Osteoblast (primary cell): ENCODE data around the gene TMEM185A. TPM values are rescaled to one million over a fixed set of nuclear protein-coding genes. Genes with fewer than 3 reads are reported as not detected.
"Not testable (repeated sequence)": the region's sequence is repeated elsewhere in the genome, so short reads cannot be mapped to it uniquely, and the experiment has no call there.

ENCODE experiments used
- DNase-seq: peaks from one replicate; pipeline ENCODE4 v3.0.0; 2011; ENCODE audit warnings: low spot score, mixed read lengths; ENCODE audit not compliant: insufficient read length; ENCODE audit errors: missing footprints
- H2AFZ ChIP-seq: 2 replicates; pipeline ENCODE4 v1.6.0; 2011; ENCODE audit warnings: mild to moderate bottlenecking, low read length
- H3K27ac ChIP-seq: 2 replicates; pipeline ENCODE4 v1.5.1; 2011; ENCODE audit warnings: mild to moderate bottlenecking, low read depth, low read length, moderate library complexity
- H3K27me3 ChIP-seq: 2 replicates; pipeline ENCODE4 v1.6.0; 2012; ENCODE audit warnings: mild to moderate bottlenecking, control low read depth, inconsistent platforms, low read length, moderate library complexity; ENCODE audit not compliant: insufficient read depth
- H3K36me3 ChIP-seq: 2 replicates; pipeline ENCODE4 v1.5.1; 2011; ENCODE audit warnings: mild to moderate bottlenecking, low read length, control low read depth, moderate library complexity; ENCODE audit not compliant: insufficient read depth
- H3K4me1 ChIP-seq: 2 replicates; pipeline ENCODE4 v1.5.1; 2011; ENCODE audit warnings: mild to moderate bottlenecking, low read length, control low read depth, moderate library complexity; ENCODE audit not compliant: insufficient read depth
- H3K4me2 ChIP-seq: 2 replicates; pipeline ENCODE4 v1.6.0; 2011; ENCODE audit warnings: mild to moderate bottlenecking, low read length; ENCODE audit not compliant: insufficient read depth
- H3K4me3 ChIP-seq: fragments of 200-600 bp; sonication (generic); 3 replicates; pipeline ENCODE4 v1.5.1; 2012; ENCODE audit warnings: mild to moderate bottlenecking, low read length, inconsistent platforms; ENCODE audit not compliant: insufficient read depth
- H3K79me2 ChIP-seq: 2 replicates; pipeline ENCODE4 v1.6.0; 2012; ENCODE audit warnings: mild to moderate bottlenecking, low read length, control low read depth, inconsistent platforms; ENCODE audit not compliant: insufficient read depth
- H3K9me3 ChIP-seq: 2 replicates; pipeline ENCODE4 v1.5.1; 2011; ENCODE audit warnings: low read depth, low read length, control low read depth
- H4K20me1 ChIP-seq: 2 replicates; pipeline ENCODE4 v1.6.0; 2012; ENCODE audit warnings: mild to moderate bottlenecking, low read length, control low read depth; ENCODE audit not compliant: insufficient read depth
- CTCF ChIP-seq: IDR thresholded peaks from 2 replicates; pipeline ENCODE4 v1.5.1; 2011; ENCODE audit warnings: mild to moderate bottlenecking, low read depth, low read length, moderate library complexity; ENCODE audit errors: extremely low read depth
- total RNA-seq: library from RNA; depleted of rRNA; stranded (reverse); fragments of >200 nt; gene quantifications from 2 replicates; pipeline ENCODE4 v1.2.3, GENCODE V29; 2012

The TMEM185A gene
- total RNA-seq, 1 donor: 16.6 TPM

- Histone ChIP-seq H3K27ac (no peak overlapping the region), H3K79me2 (peaks cover 16% of the 10 kb centered on the region), H2AFZ (no peak overlapping the region), H3K36me3 (no peaks in the 10 kb centered on the region), H3K4me1 (no peaks in the 10 kb centered on the region), H4K20me1 (no peaks in the 10 kb centered on the region), H3K27me3 (no peaks in the 10 kb centered on the region), H3K4me2 (no peak overlapping the region), H3K4me3 (no peak overlapping the region), H3K9me3 (no peaks in the 10 kb centered on the region)
- DNase-seq: no peak
- no peak for TF ChIP-seq CTCF
These were observed 19.9 kb downstream of the TMEM185A start for GRCh38 chrX:149611623-149612175.

GRCh38 chrX:149610511-149610910, 21.1 kb downstream of the TMEM185A start:
- H3K27ac ChIP-seq: no peak overlapping the region
- no peak for TF ChIP-seq CTCF
- H2AFZ ChIP-seq: no peak overlapping the region
- no peaks in the 10 kb centered on the region for H3K36me3 ChIP-seq
- H3K27me3 ChIP-seq: no peaks in the 10 kb centered on the region
- H3K4me3 ChIP-seq: no peak overlapping the region
- H3K9me3 ChIP-seq: no peaks in the 10 kb centered on the region
- no peaks in the 10 kb centered on the region for H3K4me1 ChIP-seq
- H4K20me1 ChIP-seq: no peaks in the 10 kb centered on the region
- peaks cover 8% of the 10 kb centered on the region for H3K79me2 ChIP-seq
- no peak overlapping the region for H3K4me2 ChIP-seq
- DNase-seq: no peak

- Histone ChIP-seq H3K27me3 (no peaks in the 10 kb centered on the region), H3K4me2 (no peak overlapping the region), H2AFZ (no peak overlapping the region), H3K9me3 (no peaks in the 10 kb centered on the region), H3K4me1 (no peaks in the 10 kb centered on the region), H4K20me1 (no peaks in the 10 kb centered on the region), H3K4me3 (no peak overlapping the region), H3K79me2 (peaks cover 2% of the 10 kb centered on the region), H3K36me3 (no peaks in the 10 kb centered on the region), H3K27ac (no peak overlapping the region)
- TF ChIP-seq CTCF: no peak
- no peak for DNase-seq
These were observed 23.9 kb downstream of the TMEM185A start for GRCh38 chrX:149607699-149608098.

GRCh38 chrX:149605248-149605885, 26.2 kb downstream of the TMEM185A start:
- H3K27me3 ChIP-seq, H3K4me2 ChIP-seq, H3K27ac ChIP-seq, H3K9me3 ChIP-seq, DNase-seq, H3K4me3 ChIP-seq, H3K79me2 ChIP-seq, H3K4me1 ChIP-seq, H3K36me3 ChIP-seq, H4K20me1 ChIP-seq, H2AFZ ChIP-seq: not testable (repeated sequence)

- H3K79me2 ChIP-seq, H3K27me3 ChIP-seq, H3K27ac ChIP-seq, H3K4me1 ChIP-seq, DNase-seq, H2AFZ ChIP-seq, H3K9me3 ChIP-seq, H4K20me1 ChIP-seq, H3K4me3 ChIP-seq, H3K36me3 ChIP-seq, H3K4me2 ChIP-seq: not testable (repeated sequence)
These were observed 33.0 kb downstream of the TMEM185A start for GRCh38 chrX:149598603-149599002.

- not testable (repeated sequence) for H3K36me3 ChIP-seq, H4K20me1 ChIP-seq, H3K4me2 ChIP-seq, H3K9me3 ChIP-seq, H3K4me1 ChIP-seq, H3K27ac ChIP-seq, H3K4me3 ChIP-seq, H3K27me3 ChIP-seq, DNase-seq, H3K79me2 ChIP-seq, H2AFZ ChIP-seq
These were observed 35.6 kb downstream of the TMEM185A start for GRCh38 chrX:149595943-149596342.

- H2AFZ ChIP-seq, H3K4me1 ChIP-seq, H3K4me2 ChIP-seq, DNase-seq, H3K27ac ChIP-seq, H3K9me3 ChIP-seq, H3K4me3 ChIP-seq, H3K27me3 ChIP-seq, H3K79me2 ChIP-seq, H4K20me1 ChIP-seq, H3K36me3 ChIP-seq: not testable (repeated sequence)
These were observed 36.4 kb downstream of the TMEM185A start, which contains the start of gene HSFX2 for GRCh38 chrX:149595214-149595613. HSFX2 (minus strand) TSS chrX:149595314; CDS start chrX:149594700, 614 bp downstream.
